Measurements from ENCODE around the gene RRP7A. TPM values are rescaled to one million over a fixed set of nuclear protein-coding genes. Genes with fewer than 3 reads are reported as not detected.
"Not testable (repeated sequence)": the region's sequence is repeated elsewhere in the genome, so short reads cannot be mapped to it uniquely, and the experiment has no call there.

Gene RRP7A
- total RNA-seq, 1 experiment from 2014 or later, result 101 TPM

DNA sequence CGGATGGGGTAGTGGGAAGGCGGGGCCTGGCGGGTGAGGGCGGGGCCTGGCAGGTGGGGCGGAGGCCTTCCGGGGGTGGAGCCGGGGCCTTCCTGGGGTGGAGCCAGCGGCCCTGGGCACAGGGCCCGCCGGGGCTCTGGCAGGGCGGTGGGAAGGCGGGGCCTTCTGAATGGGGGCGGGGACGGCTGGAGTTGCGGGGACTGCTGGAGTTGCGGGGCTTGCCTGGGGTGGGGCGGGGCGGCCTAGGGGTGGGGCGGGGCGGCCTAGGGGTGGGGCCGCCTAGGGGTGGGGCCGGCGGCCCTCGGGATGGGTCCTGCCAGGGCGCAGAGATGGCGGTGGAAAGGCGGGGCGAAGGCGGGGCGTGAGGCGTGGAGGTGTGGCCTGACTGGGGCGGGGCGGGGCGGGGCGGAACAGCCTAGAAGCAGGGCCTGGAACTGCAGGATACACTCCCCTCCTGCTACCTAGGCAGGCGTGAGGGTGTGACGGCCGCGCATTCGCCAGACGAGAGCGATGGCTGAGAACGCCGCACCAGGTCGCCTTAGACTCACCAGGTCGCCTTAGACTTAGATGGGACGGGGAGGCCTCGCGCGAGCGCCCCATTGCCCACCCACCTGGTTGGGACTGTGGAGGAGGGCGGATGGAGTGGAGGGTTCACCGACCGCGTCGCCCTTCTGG, 19.3 kb downstream of the RRP7A start:
- Histone ChIP-seq H4K20me1 (ENCODE audit: control insufficient read depth, insufficient read depth, insufficient read length) (no peaks in the 10 kb centered on the region), H3K23ac (ENCODE audit: insufficient read length, low read depth, low read length) (no peak overlapping the region), H3T11ph (ENCODE audit: low read length) (no peak overlapping the region), H3K9ac (ENCODE audit: extremely low read depth, insufficient read length, low read length) (no peak overlapping the region), H4K91ac (ENCODE audit: insufficient read length, low read depth, low read length) (no peak overlapping the region), H2BK12ac (ENCODE audit: insufficient read length, low read depth, low read length) (no peak overlapping the region), H3K27me3 (ENCODE audit: insufficient read depth, low read length) (no peaks in the 10 kb centered on the region), H2BK120ac (ENCODE audit: low read depth, low read length, poor library complexity, severe bottlenecking) (no peak overlapping the region), H2BK5ac (ENCODE audit: insufficient read length, low read length) (no peak overlapping the region), H3K4ac (ENCODE audit: low read depth, low read length) (no peak overlapping the region), H2BK20ac (ENCODE audit: low read depth, low read length, poor library complexity, severe bottlenecking) (no peak overlapping the region), H3K14ac (ENCODE audit: insufficient read depth, low read length) (peak overlapping the region; percentile 58; the same call in 1 of the 2 replicates), H2AK5ac (ENCODE audit: insufficient read length, low read length) (no peak overlapping the region), H4K8ac (replicated peaks; ENCODE audit: insufficient read length, low read depth, low read length) (no peak overlapping the region), H3K9me3 (ENCODE audit: control insufficient read depth, low read depth, low read length) (no peaks in the 10 kb centered on the region), H3K79me1 (ENCODE audit: insufficient read depth, low read depth, low read length, poor library complexity, severe bottlenecking) (no peaks in the 10 kb centered on the region), H3K4me2 (ENCODE audit: insufficient read depth, insufficient read length, low read length) (peak overlapping the region; percentile 56), H3K56ac (ENCODE audit: insufficient read length, low read depth, low read length) (no peak overlapping the region), H4K5ac (ENCODE audit: insufficient read length, low read depth, low read length) (no peak overlapping the region), H3K18ac (ENCODE audit: insufficient read length, low read depth, low read length) (peak overlapping the region; percentile 33), H3K79me2 (ENCODE audit: insufficient read depth, low read length) (no peaks in the 10 kb centered on the region), H2AFZ (ENCODE audit: low read length) (no peak overlapping the region), H2BK15ac (ENCODE audit: low read depth, low read length) (no peak overlapping the region), H3K23me2 (ENCODE audit: insufficient read length, low read depth, low read length, poor library complexity, severe bottlenecking) (peaks cover 4% of the 10 kb centered on the region), H3K4me1 (ENCODE audit: insufficient read depth, low read length) (no peaks in the 10 kb centered on the region), H3K27ac (ENCODE audit: insufficient read length, low read depth, low read length) (no peak overlapping the region)
- no peak overlapping the region for H3K27ac Mint-ChIP-seq
- H3K9me3 Mint-ChIP-seq, result peaks cover 0 to 3% of the 10 kb centered on the region in 2 experiments; a peak in 1 of 5 replicates
- WGBS (ENCODE audit: extremely low coverage, insufficient read length, low lambda C conversion rate), result no CpG with 5 or more reads among the region's 56 CpGs
- peak; percentile 96 for DNase-seq
- peaks cover 19 to 32% of the 10 kb centered on the region in 2 experiments for H3K4me1 Mint-ChIP-seq
- TF ChIP-seq, protein P1, sequence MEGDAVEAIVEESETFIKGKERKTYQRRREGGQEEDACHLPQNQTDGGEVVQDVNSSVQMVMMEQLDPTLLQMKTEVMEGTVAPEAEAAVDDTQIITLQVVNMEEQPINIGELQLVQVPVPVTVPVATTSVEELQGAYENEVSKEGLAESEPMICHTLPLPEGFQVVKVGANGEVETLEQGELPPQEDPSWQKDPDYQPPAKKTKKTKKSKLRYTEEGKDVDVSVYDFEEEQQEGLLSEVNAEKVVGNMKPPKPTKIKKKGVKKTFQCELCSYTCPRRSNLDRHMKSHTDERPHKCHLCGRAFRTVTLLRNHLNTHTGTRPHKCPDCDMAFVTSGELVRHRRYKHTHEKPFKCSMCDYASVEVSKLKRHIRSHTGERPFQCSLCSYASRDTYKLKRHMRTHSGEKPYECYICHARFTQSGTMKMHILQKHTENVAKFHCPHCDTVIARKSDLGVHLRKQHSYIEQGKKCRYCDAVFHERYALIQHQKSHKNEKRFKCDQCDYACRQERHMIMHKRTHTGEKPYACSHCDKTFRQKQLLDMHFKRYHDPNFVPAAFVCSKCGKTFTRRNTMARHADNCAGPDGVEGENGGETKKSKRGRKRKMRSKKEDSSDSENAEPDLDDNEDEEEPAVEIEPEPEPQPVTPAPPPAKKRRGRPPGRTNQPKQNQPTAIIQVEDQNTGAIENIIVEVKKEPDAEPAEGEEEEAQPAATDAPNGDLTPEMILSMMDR (conservative IDR thresholded peaks at IDR 0.05), result no peak
- H3K27me3 Mint-ChIP-seq (ENCODE audit: low read depth), result peaks cover 3% of the 10 kb centered on the region; the same call in 1 of the 2 replicates
- no peak overlapping the region for H3K4me3 Mint-ChIP-seq
- no peaks in the 10 kb centered on the region; a peak in 1 of 7 replicates for H3K36me3 Mint-ChIP-seq (ENCODE audit: insufficient read depth in 1 of 3, low read depth in 3 of 3)

DNA sequence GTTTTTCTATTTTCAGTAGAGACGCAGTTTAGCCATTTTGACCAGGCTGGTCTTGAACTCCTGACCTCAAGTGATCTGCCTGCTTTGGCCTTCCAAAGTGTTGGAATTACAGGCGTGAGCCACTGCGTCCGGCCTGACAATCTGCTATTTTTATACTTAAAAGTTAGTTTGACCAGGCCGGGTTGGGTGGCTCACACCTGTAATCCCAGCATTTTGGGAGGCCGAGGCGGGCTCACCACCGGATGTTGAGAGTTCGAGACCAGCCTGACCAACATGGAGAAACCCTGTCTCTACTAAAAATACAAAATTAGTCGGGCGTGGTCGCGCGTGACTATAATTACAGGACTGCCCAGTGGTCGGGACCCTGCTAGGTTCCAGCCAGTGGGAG, 19.8 kb downstream of the RRP7A start:
- H3K9ac ChIP-seq (ENCODE audit: extremely low read depth, insufficient read length, low read length); H3K79me2 ChIP-seq (ENCODE audit: insufficient read depth, low read length); H3K18ac ChIP-seq (ENCODE audit: insufficient read length, low read depth, low read length); H2BK20ac ChIP-seq (ENCODE audit: low read depth, low read length, poor library complexity, severe bottlenecking); H3K4me3 Mint-ChIP-seq; H4K91ac ChIP-seq (ENCODE audit: insufficient read length, low read depth, low read length); H3K4ac ChIP-seq (ENCODE audit: low read depth, low read length); H4K20me1 ChIP-seq (ENCODE audit: control insufficient read depth, insufficient read depth, insufficient read length); H3K4me1 ChIP-seq (ENCODE audit: insufficient read depth, low read length); H3K56ac ChIP-seq (ENCODE audit: insufficient read length, low read depth, low read length); H3K27me3 ChIP-seq (ENCODE audit: insufficient read depth, low read length); H2BK15ac ChIP-seq (ENCODE audit: low read depth, low read length); H3T11ph ChIP-seq (ENCODE audit: low read length); H3K9me3 ChIP-seq (ENCODE audit: control insufficient read depth, low read depth, low read length); H3K36me3 Mint-ChIP-seq (ENCODE audit: insufficient read depth in 1 of 3, low read depth in 3 of 3); H3K27ac ChIP-seq (ENCODE audit: insufficient read length, low read depth, low read length); H3K23ac ChIP-seq (ENCODE audit: insufficient read length, low read depth, low read length); H2BK12ac ChIP-seq (ENCODE audit: insufficient read length, low read depth, low read length); H3K27me3 Mint-ChIP-seq (ENCODE audit: low read depth); H4K5ac ChIP-seq (ENCODE audit: insufficient read length, low read depth, low read length); H3K79me1 ChIP-seq (ENCODE audit: insufficient read depth, low read depth, low read length, poor library complexity, severe bottlenecking); H2BK120ac ChIP-seq (ENCODE audit: low read depth, low read length, poor library complexity, severe bottlenecking); H4K8ac ChIP-seq (replicated peaks; ENCODE audit: insufficient read length, low read depth, low read length); H3K4me2 ChIP-seq (ENCODE audit: insufficient read depth, insufficient read length, low read length); H2AK5ac ChIP-seq (ENCODE audit: insufficient read length, low read length); H3K14ac ChIP-seq (ENCODE audit: insufficient read depth, low read length); H2AFZ ChIP-seq (ENCODE audit: low read length); DNase-seq; H3K9me3 Mint-ChIP-seq; H2BK5ac ChIP-seq (ENCODE audit: insufficient read length, low read length); H3K23me2 ChIP-seq (ENCODE audit: insufficient read length, low read depth, low read length, poor library complexity, severe bottlenecking): not testable (repeated sequence)
- Mint-ChIP-seq H3K27ac (peak overlapping the region in 1 of 3 experiments; percentile 45; a peak in 2 of 7 replicates), H3K4me1 (peaks cover 22 to 32% of the 10 kb centered on the region in 2 experiments)
- no CpG with 5 or more reads among the region's 15 CpGs for WGBS (ENCODE audit: extremely low coverage, insufficient read length, low lambda C conversion rate)

Data from H9 (cell line).